ENCODE data around the gene GPN1.
"Not testable (repeated sequence)": the region's sequence is repeated elsewhere in the genome, so short reads cannot be mapped to it uniquely, and the experiment has no call there.

Gene GPN1

GRCh38 chr2:27628767-27629709, at the start of gene GPN1, which contains the start of gene CCDC121:
TSS of gene GPN1 (plus strand) at chr2:27629050. CDS start at chr2:27629059, 9 bp downstream.
TSS of gene CCDC121 (minus strand) at chr2:27629012. CDS start at chr2:27627799, 1,213 bp downstream.
- DNase-seq, result peak; percentile 96

GRCh38 chr2:27581417-27582128, 47.3 kb upstream of the GPN1 start:
- no peak for DNase-seq

- no peak for DNase-seq
These were observed 46.6 kb upstream of the GPN1 start for GRCh38 chr2:27582129-27582694.

DNA sequence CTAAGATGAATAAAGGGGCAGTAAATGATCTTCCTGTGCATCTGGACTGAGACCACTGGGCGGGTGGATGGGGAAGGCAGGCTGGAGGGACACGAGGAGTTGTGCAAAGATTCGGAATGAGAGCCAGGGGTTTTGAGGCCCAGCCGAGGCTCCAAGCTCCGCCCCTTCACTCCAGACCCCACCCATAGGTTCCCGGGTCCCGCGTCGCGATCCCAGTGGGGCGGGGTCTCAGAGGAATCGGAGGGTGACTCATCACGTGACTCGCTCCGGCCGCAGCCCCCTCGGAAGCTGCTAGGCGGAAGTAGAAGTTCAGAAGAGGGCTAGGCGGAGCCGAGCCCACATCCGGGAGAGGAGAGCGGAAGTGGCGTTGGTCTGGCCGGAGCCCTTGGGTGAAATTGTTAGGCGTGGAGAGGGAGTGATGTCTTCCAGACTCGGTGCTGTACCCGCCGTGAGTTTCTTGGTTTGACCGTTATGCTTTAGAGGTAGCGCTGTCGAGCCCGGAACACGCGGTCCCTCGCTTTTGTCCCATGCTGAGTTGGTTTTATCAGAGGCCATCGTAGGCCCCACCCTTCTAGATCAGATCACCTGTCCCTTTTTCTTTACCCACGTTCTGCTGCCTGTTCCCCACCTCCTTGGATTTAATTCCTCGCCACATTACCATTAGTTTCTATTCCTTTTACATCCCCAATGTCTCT, 46.0 kb upstream of the GPN1 start, which contains the start of gene ZNF512:
Gene ZNF512, plus strand, starts transcription at position 348 of the 695 bp plus-strand sequence. Its CDS starts 71 bp downstream, at position 419.
- peak; percentile 90 for DNase-seq

- DNase-seq, result no peak
These were observed 45.4 kb upstream of the GPN1 start for GRCh38 chr2:27583390-27583915.

DNA sequence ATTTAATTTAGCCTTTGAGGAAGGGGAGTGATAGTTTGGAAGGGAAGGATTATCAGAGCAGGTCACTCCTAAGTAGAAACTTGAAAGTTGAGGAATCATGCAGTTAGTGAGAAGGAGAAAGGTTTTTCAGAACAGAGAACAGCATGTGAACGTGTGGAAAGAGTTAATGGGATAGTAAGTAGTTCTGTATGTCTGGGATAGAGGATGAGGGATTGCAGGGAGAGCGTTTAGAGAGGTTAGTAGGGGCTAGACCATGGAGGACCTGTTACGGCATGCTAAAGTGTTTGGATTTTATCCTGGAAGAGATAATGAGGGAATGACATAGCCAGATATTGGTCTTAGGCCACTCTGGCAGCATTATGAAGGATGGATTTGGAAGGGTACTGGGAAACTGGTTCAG, 44.3 kb upstream of the GPN1 start:
- no peak for DNase-seq

DNA sequence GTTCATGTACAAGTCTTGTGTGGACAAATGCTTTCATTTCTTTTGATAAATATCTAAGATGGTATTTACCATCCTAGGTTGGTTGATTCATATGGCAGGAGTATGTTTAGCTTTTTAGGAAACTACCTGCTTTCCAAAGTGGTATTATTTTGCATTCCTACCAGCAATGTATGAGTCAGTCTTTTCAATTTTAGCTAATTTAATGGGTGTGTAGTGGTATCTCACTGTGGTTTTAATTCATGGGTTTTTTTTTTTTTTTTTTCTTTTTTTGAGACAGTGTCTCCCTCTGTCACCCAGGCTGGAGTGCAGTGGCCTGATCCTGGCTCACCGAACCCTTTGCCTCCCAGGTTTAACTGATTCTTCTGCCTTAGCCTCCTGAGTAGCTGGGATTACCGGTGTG, 41.8 kb upstream of the GPN1 start:
- peak; percentile 7 for DNase-seq

DNA sequence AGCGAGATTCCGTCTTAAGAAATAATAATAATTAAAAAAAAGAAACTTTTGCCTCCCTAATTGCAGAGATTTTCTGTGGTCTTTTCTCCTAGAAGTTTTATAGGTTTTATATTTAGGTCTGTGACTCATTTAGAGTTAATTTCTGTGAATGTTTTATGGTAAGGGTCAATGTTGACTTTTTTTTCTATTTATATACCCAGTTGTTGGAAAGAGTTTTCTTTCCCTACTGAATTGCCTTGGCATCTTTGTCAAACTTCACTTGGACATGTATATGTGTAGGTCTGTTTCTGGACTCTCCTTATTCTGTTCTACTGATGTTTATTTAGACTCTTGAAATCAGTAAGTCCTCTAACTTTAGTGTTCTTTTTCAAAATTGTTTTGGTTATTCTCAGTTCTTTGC, 40.5 kb upstream of the GPN1 start:
- DNase-seq, result no peak

- no peak for DNase-seq
These were observed 37.1 kb upstream of the GPN1 start for GRCh38 chr2:27591745-27592144.

- DNase-seq, result no peak
These were observed 35.6 kb upstream of the GPN1 start for GRCh38 chr2:27593240-27593639.

DNA sequence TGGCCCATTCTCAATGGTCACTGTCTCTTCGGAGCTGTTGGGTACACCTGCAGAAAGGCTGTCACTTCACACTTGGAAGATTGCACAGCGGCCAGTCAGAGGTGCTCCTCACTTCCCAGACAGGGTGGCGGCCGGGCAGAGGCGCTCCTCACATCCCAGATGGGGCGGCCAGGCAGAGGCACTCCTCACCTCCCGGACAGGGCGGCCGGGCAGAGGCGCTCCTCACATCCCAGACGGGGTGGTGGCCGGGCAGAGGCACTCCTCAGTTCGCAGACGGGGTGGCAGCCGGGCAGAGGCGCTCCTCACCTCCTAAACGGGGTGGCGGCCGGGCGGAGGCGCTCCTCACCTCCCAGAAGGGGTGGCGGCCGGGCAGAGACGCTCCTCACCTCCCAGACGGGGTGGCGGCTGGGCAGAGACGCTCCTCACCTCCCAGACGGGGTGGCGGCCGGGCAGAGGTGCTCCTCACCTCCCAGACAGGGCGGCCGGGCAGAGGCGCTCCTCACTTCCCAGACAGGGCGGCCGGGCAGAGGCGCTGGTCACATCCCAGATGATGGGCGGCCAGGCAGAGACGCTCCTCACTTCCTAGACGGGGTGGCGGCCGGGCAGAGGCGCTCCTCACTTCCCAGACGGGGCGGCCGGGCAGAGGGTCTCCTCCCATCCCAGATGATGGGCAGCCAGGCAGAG, 34.7 kb upstream of the GPN1 start:
- not testable (repeated sequence) for DNase-seq

DNA sequence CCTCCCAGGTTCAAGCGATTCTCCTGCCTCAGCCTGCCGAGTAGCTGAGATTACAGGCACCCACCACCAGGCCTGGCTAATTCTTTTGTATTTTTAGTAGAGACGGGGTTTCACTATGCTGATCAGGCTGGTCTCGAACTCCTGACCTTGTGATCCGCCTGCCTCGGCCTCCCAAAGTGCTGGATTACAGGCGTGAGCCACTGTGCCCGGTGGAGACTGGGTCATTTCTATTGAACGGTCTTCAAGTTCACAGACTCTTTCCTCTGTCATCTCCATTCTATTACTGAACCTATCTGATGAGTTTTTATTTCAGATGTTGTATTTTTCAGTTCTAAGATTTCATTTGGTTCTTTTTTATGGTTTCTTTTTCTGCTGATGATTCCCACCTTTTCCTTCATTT, 33.4 kb upstream of the GPN1 start:
- not testable (repeated sequence) for DNase-seq

DNA sequence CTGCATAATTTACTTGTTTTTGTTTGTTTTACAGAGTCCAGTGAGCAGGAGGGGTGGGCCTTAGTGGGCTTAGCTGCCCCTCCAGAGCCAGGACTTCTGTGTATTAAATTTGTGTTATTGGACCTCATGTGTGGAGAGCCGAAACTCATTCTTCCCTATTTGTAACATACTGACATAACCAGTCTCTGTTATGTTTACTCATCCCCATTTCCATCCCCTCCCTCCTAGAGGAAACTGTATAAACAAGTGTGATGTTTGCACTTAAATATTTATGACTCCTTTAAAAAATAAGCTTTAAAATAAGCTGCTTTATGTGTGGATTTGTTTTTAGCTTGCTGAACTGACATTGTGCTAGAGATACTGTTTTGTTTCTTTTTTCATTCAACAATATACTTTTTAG, 32.2 kb upstream of the GPN1 start:
- DNase-seq, result no peak

DNA sequence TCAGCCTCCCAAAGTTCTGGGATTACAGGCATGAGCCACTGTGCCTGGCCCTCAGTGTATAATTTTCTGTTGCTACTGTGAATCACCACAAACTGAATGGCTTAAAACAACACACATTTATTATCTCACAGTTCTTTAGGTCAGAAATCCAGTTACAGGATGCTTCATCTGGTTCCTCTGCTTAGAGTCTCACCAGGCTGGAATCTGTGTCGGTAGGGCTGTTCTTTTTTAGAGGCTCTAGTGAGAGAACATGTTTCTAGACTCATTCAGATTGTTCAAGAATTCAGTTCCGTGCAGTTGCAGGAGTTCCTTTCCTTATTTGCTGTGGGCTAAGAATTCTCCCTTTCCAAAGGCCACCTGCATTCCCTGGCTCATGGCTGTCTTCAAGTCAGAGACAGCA, 22.2 kb upstream of the GPN1 start:
- DNase-seq, result no peak

GRCh38 chr2:27613985-27614384, 14.9 kb upstream of the GPN1 start:
- no peak for DNase-seq

GRCh38 chr2:27615316-27615715, 13.5 kb upstream of the GPN1 start:
- DNase-seq, result no peak

- no peak for DNase-seq
These were observed 7.3 kb upstream of the GPN1 start for GRCh38 chr2:27621524-27621923.

- no peak for DNase-seq
These were observed 5.9 kb upstream of the GPN1 start for GRCh38 chr2:27622921-27623384.

DNA sequence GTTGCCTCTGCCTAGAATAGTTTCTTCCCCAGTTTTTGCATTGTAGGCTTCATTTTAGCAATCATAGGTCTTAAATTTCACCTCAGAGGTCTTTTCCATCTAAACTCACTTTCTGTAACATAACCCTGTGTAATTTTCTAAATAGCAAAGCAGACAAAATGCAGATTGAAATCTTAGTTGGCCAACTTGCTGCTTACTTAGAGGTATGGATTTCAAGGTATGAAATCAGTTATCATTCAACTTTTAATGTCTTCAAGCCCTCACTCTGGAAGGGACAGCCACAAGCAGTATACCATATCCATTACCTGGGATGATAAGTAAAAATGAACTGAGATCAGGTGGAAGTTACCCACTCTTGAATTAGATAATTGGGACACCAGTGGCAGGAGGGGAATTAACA, 3.9 kb upstream of the GPN1 start:
- DNase-seq, result no peak

DNA sequence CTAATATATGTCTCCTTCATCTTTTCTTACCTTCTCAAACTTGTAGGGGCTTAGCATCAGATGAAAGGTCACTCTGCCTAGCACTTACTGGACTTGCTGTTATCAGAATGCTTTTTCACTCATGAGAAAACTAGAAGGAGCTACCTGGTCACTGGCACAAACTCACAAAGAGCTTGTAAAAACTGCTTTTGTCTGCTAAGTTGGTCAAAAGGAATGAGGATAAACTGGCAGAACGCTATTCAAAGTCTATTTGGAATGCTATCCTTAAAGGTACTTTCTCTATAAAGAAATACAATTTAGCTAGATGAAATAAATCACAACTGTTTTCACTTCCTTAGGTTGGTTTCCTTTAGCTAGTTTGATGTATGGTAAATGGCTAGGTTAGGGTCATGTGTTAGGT, 2.5 kb upstream of the GPN1 start:
- DNase-seq, result not testable (repeated sequence)

DNA sequence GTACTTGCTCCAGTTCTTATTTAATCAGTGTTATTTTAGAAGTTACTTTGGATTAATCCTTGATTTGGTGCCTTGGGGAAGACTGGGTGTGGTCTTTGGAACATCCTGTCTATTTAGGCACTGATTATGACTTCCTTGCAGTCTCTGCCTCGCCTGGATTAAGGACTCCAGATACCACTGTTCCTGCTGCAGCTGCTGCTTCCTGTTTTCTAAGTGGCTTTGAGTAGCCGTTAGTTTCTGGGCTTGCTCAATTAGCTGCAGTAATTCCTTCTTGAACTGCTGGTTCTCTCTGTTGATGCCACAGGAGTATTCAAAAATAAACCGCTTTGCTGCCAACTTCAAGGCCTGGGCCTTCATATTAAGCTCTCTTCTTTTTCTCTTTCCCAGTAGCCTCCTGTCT, 1.9 kb upstream of the GPN1 start:
- not testable (repeated sequence) for DNase-seq

Measured in stimulated activated CD4-positive, alpha-beta T cell treated with anti-CD3 and anti-CD28 coated beads, Interleukin-1b, Interleukin-23, amount 100 ng/mL, for 48 hours (primary cell).